ENCODE results near the gene HYOU1. TPM values are rescaled to one million over a fixed set of nuclear protein-coding genes. Genes with fewer than 3 reads are reported as not detected.

Gene HYOU1
- total and polyA plus RNA-seq, 4 donors, result 46.6 to 252 (median 106) TPM

- no peaks in the 10 kb centered on the region for H3K4me1 ChIP-seq (ENCODE audit: control insufficient read depth in 5 of 5, insufficient read depth in 5 of 5, low read length in 5 of 5)
- H3K27me3 ChIP-seq (ENCODE audit: control insufficient read depth in 3 of 3, insufficient read depth in 3 of 3, low read length in 2 of 3), result no peaks in the 10 kb centered on the region
- H3K9me3 ChIP-seq (ENCODE audit: control insufficient read depth in 4 of 4, insufficient read depth in 3 of 4, low read length in 3 of 4), result no peaks in the 10 kb centered on the region
- ATAC-seq (ENCODE audit: insufficient read depth, low FRiP score) (no peak), DNase-seq (no peak)
- peaks cover 39 to 81% (median 53%) of the 10 kb centered on the region in 4 donors for H3K36me3 ChIP-seq (ENCODE audit: control insufficient read depth in 4 of 4, insufficient read depth in 4 of 4, low read length in 4 of 4)
- H3K27ac ChIP-seq (ENCODE audit: low read depth in 1 of 2, low read length in 1 of 2), result no peak overlapping the region
- no peak overlapping the region for H3K9ac ChIP-seq (ENCODE audit: insufficient read depth in 1 of 2, low read length in 2 of 2)
- H3K4me3 ChIP-seq, result no peak overlapping the region
- TF ChIP-seq CTCF (IDR thresholded peaks at IDR 0.05; ENCODE audit: control extremely low read depth, extremely low read depth), result no peak
- WGBS, 2 donors, result 94 to 96% methylated on average over 7 of the region's 7 CpGs
Observed at GRCh38 chr11:119049081-119049480, 7.9 kb downstream of the HYOU1 start.

GRCh38 chr11:119048644-119049043, 8.4 kb downstream of the HYOU1 start:
- no peak overlapping the region for H3K27ac ChIP-seq (ENCODE audit: low read depth in 1 of 2, low read length in 1 of 2)
- no peak for TF ChIP-seq CTCF (IDR thresholded peaks at IDR 0.05; ENCODE audit: control extremely low read depth, extremely low read depth)
- H3K36me3 ChIP-seq (ENCODE audit: control insufficient read depth in 4 of 4, insufficient read depth in 4 of 4, low read length in 4 of 4), result peaks cover 39 to 77% (median 49%) of the 10 kb centered on the region in 4 donors
- 94 to 96% methylated on average over 9 of the region's 9 CpGs for WGBS, 2 donors
- no peaks in the 10 kb centered on the region for H3K9me3 ChIP-seq (ENCODE audit: control insufficient read depth in 4 of 4, insufficient read depth in 3 of 4, low read length in 3 of 4)
- ATAC-seq (ENCODE audit: insufficient read depth, low FRiP score) (no peak), DNase-seq (no peak)
- no peaks in the 10 kb centered on the region for H3K4me1 ChIP-seq (ENCODE audit: control insufficient read depth in 5 of 5, insufficient read depth in 5 of 5, low read length in 5 of 5)
- no peak overlapping the region for H3K9ac ChIP-seq (ENCODE audit: insufficient read depth in 1 of 2, low read length in 2 of 2)
- no peaks in the 10 kb centered on the region for H3K27me3 ChIP-seq (ENCODE audit: control insufficient read depth in 3 of 3, insufficient read depth in 3 of 3, low read length in 2 of 3)
- no peak overlapping the region for H3K4me3 ChIP-seq

GRCh38 chr11:119047205-119047604, 9.8 kb downstream of the HYOU1 start:
- Histone ChIP-seq H3K9ac (ENCODE audit: insufficient read depth in 1 of 2, low read length in 2 of 2) (no peak overlapping the region), H3K36me3 (ENCODE audit: control insufficient read depth in 4 of 4, insufficient read depth in 4 of 4, low read length in 4 of 4) (peaks cover 32 to 64% (median 38%) of the 10 kb centered on the region in 4 donors), H3K4me1 (ENCODE audit: control insufficient read depth in 5 of 5, insufficient read depth in 5 of 5, low read length in 5 of 5) (no peaks in the 10 kb centered on the region), H3K4me3 (no peak overlapping the region), H3K9me3 (ENCODE audit: control insufficient read depth in 4 of 4, insufficient read depth in 3 of 4, low read length in 3 of 4) (no peaks in the 10 kb centered on the region), H3K27ac (ENCODE audit: low read depth in 1 of 2, low read length in 1 of 2) (no peak overlapping the region), H3K27me3 (ENCODE audit: control insufficient read depth in 3 of 3, insufficient read depth in 3 of 3, low read length in 2 of 3) (no peaks in the 10 kb centered on the region)
- no peak for ATAC-seq (ENCODE audit: insufficient read depth, low FRiP score)
- TF ChIP-seq CTCF (IDR thresholded peaks at IDR 0.05; ENCODE audit: control extremely low read depth, extremely low read depth), result no peak
- 87 to 96% methylated on average over 6 of the region's 6 CpGs for WGBS, 2 donors
- DNase-seq, result no peak

GRCh38 chr11:119046489-119046888, 10.5 kb downstream of the HYOU1 start:
- Histone ChIP-seq H3K4me3 (no peak overlapping the region), H3K36me3 (ENCODE audit: control insufficient read depth in 4 of 4, insufficient read depth in 4 of 4, low read length in 4 of 4) (peaks cover 28 to 57% (median 34%) of the 10 kb centered on the region in 4 donors), H3K9me3 (ENCODE audit: control insufficient read depth in 4 of 4, insufficient read depth in 3 of 4, low read length in 3 of 4) (no peaks in the 10 kb centered on the region), H3K4me1 (ENCODE audit: control insufficient read depth in 5 of 5, insufficient read depth in 5 of 5, low read length in 5 of 5) (no peaks in the 10 kb centered on the region), H3K27me3 (ENCODE audit: control insufficient read depth in 3 of 3, insufficient read depth in 3 of 3, low read length in 2 of 3) (no peaks in the 10 kb centered on the region), H3K27ac (ENCODE audit: low read depth in 1 of 2, low read length in 1 of 2) (no peak overlapping the region), H3K9ac (ENCODE audit: insufficient read depth in 1 of 2, low read length in 2 of 2) (no peak overlapping the region)
- TF ChIP-seq CTCF (IDR thresholded peaks at IDR 0.05; ENCODE audit: control extremely low read depth, extremely low read depth), result no peak
- 96 to 97% methylated on average over 6 of the region's 6 CpGs for WGBS, 2 donors
- ATAC-seq (ENCODE audit: insufficient read depth, low FRiP score), result no peak
- DNase-seq, result no peak

Measured in lung (tissue), 12 donors.